ENCODE results near the gene PTGR2. TPM values are rescaled to one million over a fixed set of nuclear protein-coding genes. Genes with fewer than 3 reads are reported as not detected.

PTGR2 gene
- total RNA-seq, 1 experiment from 2014 or later, result 6.7 TPM

GRCh38 chr14:73824127-73824526, 27.5 kb upstream of the PTGR2 start:
- H3K79me2 ChIP-seq (ENCODE audit: insufficient read depth, low read length), result no peaks in the 10 kb centered on the region
- H3K27ac ChIP-seq (ENCODE audit: insufficient read length, low read depth, low read length), result no peak overlapping the region
- H3K56ac ChIP-seq (ENCODE audit: insufficient read length, low read depth, low read length), result no peak overlapping the region
- no peak overlapping the region for H2AK5ac ChIP-seq (ENCODE audit: insufficient read length, low read length)
- no peaks in the 10 kb centered on the region for H3K4me1 ChIP-seq (ENCODE audit: insufficient read depth, low read length)
- Mint-ChIP-seq H3K36me3 (ENCODE audit: insufficient read depth in 1 of 3, low read depth in 3 of 3) (no peaks in the 10 kb centered on the region), H3K4me3 (no peak overlapping the region), H3K9me3 (no peaks in the 10 kb centered on the region), H3K4me1 (no peaks in the 10 kb centered on the region), H3K27me3 (ENCODE audit: low read depth) (peaks cover 2% of the 10 kb centered on the region; the same call in 1 of the 2 replicates), H3K27ac (no peak overlapping the region)
- no peaks in the 10 kb centered on the region for H4K20me1 ChIP-seq (ENCODE audit: control insufficient read depth, insufficient read depth, insufficient read length)
- no peaks in the 10 kb centered on the region for H3K79me1 ChIP-seq (ENCODE audit: insufficient read depth, low read depth, low read length, poor library complexity, severe bottlenecking)
- no peak for TF ChIP-seq CTCF (conservative IDR thresholded peaks at IDR 0.05)
- no peak overlapping the region for H4K91ac ChIP-seq (ENCODE audit: insufficient read length, low read depth, low read length)
- H3K23ac ChIP-seq (ENCODE audit: insufficient read length, low read depth, low read length), result no peak overlapping the region
- no peak overlapping the region for H4K8ac ChIP-seq (replicated peaks; ENCODE audit: insufficient read length, low read depth, low read length)
- no peak overlapping the region for H2BK120ac ChIP-seq (ENCODE audit: low read depth, low read length, poor library complexity, severe bottlenecking)
- WGBS (ENCODE audit: extremely low coverage, insufficient read length, low lambda C conversion rate), result no CpG with 5 or more reads among the region's 4 CpGs
- no peaks in the 10 kb centered on the region for H3K9me3 ChIP-seq (ENCODE audit: control insufficient read depth, low read depth, low read length)
- no peak overlapping the region for H2BK15ac ChIP-seq (ENCODE audit: low read depth, low read length)
- H3K9ac ChIP-seq (ENCODE audit: extremely low read depth, insufficient read length, low read length), result no peak overlapping the region
- H2BK20ac ChIP-seq (ENCODE audit: low read depth, low read length, poor library complexity, severe bottlenecking), result no peak overlapping the region
- H2AFZ ChIP-seq (ENCODE audit: low read length), result no peak overlapping the region
- no peak overlapping the region for H3K14ac ChIP-seq (ENCODE audit: insufficient read depth, low read length)
- H3T11ph ChIP-seq (ENCODE audit: low read length), result no peak overlapping the region
- no peak overlapping the region for H2BK5ac ChIP-seq (ENCODE audit: insufficient read length, low read length)
- no peak for DNase-seq
- no peak overlapping the region for H4K5ac ChIP-seq (ENCODE audit: insufficient read length, low read depth, low read length)
- no peak overlapping the region for H3K4me2 ChIP-seq (ENCODE audit: insufficient read depth, insufficient read length, low read length)
- no peak overlapping the region for H3K18ac ChIP-seq (ENCODE audit: insufficient read length, low read depth, low read length)
- H2BK12ac ChIP-seq (ENCODE audit: insufficient read length, low read depth, low read length), result no peak overlapping the region
- H3K4ac ChIP-seq (ENCODE audit: low read depth, low read length), result no peak overlapping the region
- H3K27me3 ChIP-seq (ENCODE audit: insufficient read depth, low read length), result no peaks in the 10 kb centered on the region
- H3K23me2 ChIP-seq (ENCODE audit: insufficient read length, low read depth, low read length, poor library complexity, severe bottlenecking), result no peaks in the 10 kb centered on the region
